Measurements from ENCODE around the gene SLC25A39.

- TF ChIP-seq POLR2A (IDR thresholded peaks at IDR 0.05; ENCODE audit: low read length) (no peak), GATA1 (IDR thresholded peaks at IDR 0.05; ENCODE audit: low read depth, low read length) (no peak)
These were observed 37.9 kb upstream of the SLC25A39 start for GRCh38 chr17:44362459-44362948.

Data from erythroblast (primary cell).